Measurements from ENCODE around the gene DHRS4L2. TPM values are rescaled to one million over a fixed set of nuclear protein-coding genes. Genes with fewer than 3 reads are reported as not detected.
"Not testable (repeated sequence)": the region's sequence is repeated elsewhere in the genome, so short reads cannot be mapped to it uniquely, and the experiment has no call there.

Gene DHRS4L2
- total RNA-seq, 1 experiment from 2014 or later = 30.6 TPM

- DNase-seq (ENCODE audit: low read depth, low spot score); in situ Hi-C loops (cut with HindIII; ENCODE audit: low pct_unique_long_range_greater_than_20kb, low sequenced_read_pairs): not testable (repeated sequence)
Measured at GRCh38 chr14:24006471-24006816, 17.7 kb downstream of the DHRS4L2 start.

- DNase-seq (ENCODE audit: low read depth, low spot score); in situ Hi-C loops (cut with HindIII; ENCODE audit: low pct_unique_long_range_greater_than_20kb, low sequenced_read_pairs): not testable (repeated sequence)
Measured at GRCh38 chr14:24006817-24007652, 18.3 kb downstream of the DHRS4L2 start.

- no peak for DNase-seq (ENCODE audit: low read depth, low spot score)
- in situ Hi-C loops (cut with HindIII; ENCODE audit: low pct_unique_long_range_greater_than_20kb, low sequenced_read_pairs) = no loop called here
Measured at GRCh38 chr14:24011051-24011450, 22.3 kb downstream of the DHRS4L2 start.

GRCh38 chr14:24012726-24013273, 24.1 kb downstream of the DHRS4L2 start:
- in situ Hi-C loops (cut with HindIII; ENCODE audit: low pct_unique_long_range_greater_than_20kb, low sequenced_read_pairs); DNase-seq (ENCODE audit: low read depth, low spot score): not testable (repeated sequence)

GRCh38 chr14:24013654-24014514, 25.2 kb downstream of the DHRS4L2 start:
- in situ Hi-C loops (cut with HindIII; ENCODE audit: low pct_unique_long_range_greater_than_20kb, low sequenced_read_pairs) = no loop called here
- DNase-seq (ENCODE audit: low read depth, low spot score) = peak; percentile 83

- DNase-seq (ENCODE audit: low read depth, low spot score); in situ Hi-C loops (cut with HindIII; ENCODE audit: low pct_unique_long_range_greater_than_20kb, low sequenced_read_pairs): not testable (repeated sequence)
Measured at GRCh38 chr14:24015745-24016144, 27.0 kb downstream of the DHRS4L2 start.

GRCh38 chr14:24018978-24019377, 30.2 kb downstream of the DHRS4L2 start:
- DNase-seq (ENCODE audit: low read depth, low spot score); in situ Hi-C loops (cut with HindIII; ENCODE audit: low pct_unique_long_range_greater_than_20kb, low sequenced_read_pairs): not testable (repeated sequence)

- DNase-seq (ENCODE audit: low read depth, low spot score) = peak; percentile 22
- in situ Hi-C loops (cut with HindIII; ENCODE audit: low pct_unique_long_range_greater_than_20kb, low sequenced_read_pairs) = not testable (repeated sequence)
Measured at GRCh38 chr14:24019944-24020343, 31.2 kb downstream of the DHRS4L2 start.

- DNase-seq (ENCODE audit: low read depth, low spot score); in situ Hi-C loops (cut with HindIII; ENCODE audit: low pct_unique_long_range_greater_than_20kb, low sequenced_read_pairs): not testable (repeated sequence)
Measured at GRCh38 chr14:24020520-24020919, 31.8 kb downstream of the DHRS4L2 start.

GRCh38 chr14:24024939-24025418, 36.2 kb downstream of the DHRS4L2 start:
- in situ Hi-C loops (cut with HindIII; ENCODE audit: low pct_unique_long_range_greater_than_20kb, low sequenced_read_pairs); DNase-seq (ENCODE audit: low read depth, low spot score): not testable (repeated sequence)

- in situ Hi-C loops (cut with HindIII; ENCODE audit: low pct_unique_long_range_greater_than_20kb, low sequenced_read_pairs); DNase-seq (ENCODE audit: low read depth, low spot score): not testable (repeated sequence)
Measured at GRCh38 chr14:24029687-24030086, 41.0 kb downstream of the DHRS4L2 start.

GRCh38 chr14:24031331-24031730, 42.6 kb downstream of the DHRS4L2 start:
- in situ Hi-C loops (cut with HindIII; ENCODE audit: low pct_unique_long_range_greater_than_20kb, low sequenced_read_pairs); DNase-seq (ENCODE audit: low read depth, low spot score): not testable (repeated sequence)

GRCh38 chr14:24032727-24033418, 44.1 kb downstream of the DHRS4L2 start:
- in situ Hi-C loops (cut with HindIII; ENCODE audit: low pct_unique_long_range_greater_than_20kb, low sequenced_read_pairs) = no loop called here
- no peak for DNase-seq (ENCODE audit: low read depth, low spot score)

GRCh38 chr14:24035769-24036168, 47.0 kb downstream of the DHRS4L2 start:
- DNase-seq (ENCODE audit: low read depth, low spot score); in situ Hi-C loops (cut with HindIII; ENCODE audit: low pct_unique_long_range_greater_than_20kb, low sequenced_read_pairs): not testable (repeated sequence)

GRCh38 chr14:24036169-24036962, 47.6 kb downstream of the DHRS4L2 start:
- DNase-seq (ENCODE audit: low read depth, low spot score) = peak; percentile 77
- in situ Hi-C loops (cut with HindIII; ENCODE audit: low pct_unique_long_range_greater_than_20kb, low sequenced_read_pairs) = no loop called here

GRCh38 chr14:24036963-24037657, 48.4 kb downstream of the DHRS4L2 start:
- in situ Hi-C loops (cut with HindIII; ENCODE audit: low pct_unique_long_range_greater_than_20kb, low sequenced_read_pairs); DNase-seq (ENCODE audit: low read depth, low spot score): not testable (repeated sequence)

All from SK-MEL-5 (cell line).